ENCODE measurements around the gene ZNF160.
"Not testable (repeated sequence)": the region's sequence is repeated elsewhere in the genome, so short reads cannot be mapped to it uniquely, and the experiment has no call there.

Gene ZNF160

DNA sequence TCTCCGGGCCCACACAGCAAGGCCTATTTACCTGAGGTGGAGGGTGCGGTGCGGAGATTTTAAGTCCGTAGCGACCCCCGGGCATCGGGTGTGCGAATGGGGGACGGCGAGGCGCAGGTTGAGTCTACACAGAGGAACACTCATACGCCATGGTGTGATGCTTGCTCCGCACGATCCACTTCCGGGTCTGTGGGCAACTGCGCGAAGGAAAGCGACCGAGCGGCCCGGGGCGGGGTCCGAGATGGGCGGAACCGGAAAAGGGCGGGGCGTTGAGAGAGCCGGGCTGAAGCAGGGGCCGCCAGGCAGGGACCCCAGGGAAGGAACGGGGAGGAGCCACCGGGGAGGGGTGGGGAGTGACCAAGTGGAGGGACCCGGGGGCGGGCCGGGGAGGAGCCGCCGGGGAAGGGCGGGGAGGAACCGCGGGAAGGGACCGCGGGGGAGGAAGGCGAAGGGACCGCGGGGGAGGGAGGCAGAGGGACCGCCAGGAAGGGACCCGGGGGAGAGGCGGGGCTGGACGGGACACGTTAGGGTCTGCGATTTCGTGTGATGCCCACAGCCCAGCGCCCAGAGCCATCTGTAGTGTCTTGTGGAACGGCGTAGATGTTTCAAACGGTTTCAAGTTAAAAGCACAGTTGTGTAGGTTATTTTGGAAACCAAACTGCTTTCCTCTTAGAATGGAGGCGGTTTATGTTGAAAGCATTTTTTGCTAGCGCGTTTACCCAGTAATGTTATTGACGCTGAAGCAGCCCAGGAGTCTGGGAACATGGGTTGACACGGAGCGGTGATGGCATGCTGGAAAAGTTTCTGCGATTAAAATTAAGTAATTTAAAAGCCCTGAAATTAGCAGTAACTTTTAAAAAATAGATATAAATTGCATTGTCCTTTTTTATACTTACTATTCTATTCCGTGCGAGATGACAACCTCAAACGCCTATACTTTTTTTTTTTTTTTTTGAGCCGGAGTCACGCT is at the start of gene ZNF160:
ZNF160 (minus strand) TSS at position 189 of the 970 bp plus-strand sequence. CDS start 17,146 bp downstream, outside the sequence.
- DNase-seq (ENCODE audit: low read depth): peak; percentile 100

DNA sequence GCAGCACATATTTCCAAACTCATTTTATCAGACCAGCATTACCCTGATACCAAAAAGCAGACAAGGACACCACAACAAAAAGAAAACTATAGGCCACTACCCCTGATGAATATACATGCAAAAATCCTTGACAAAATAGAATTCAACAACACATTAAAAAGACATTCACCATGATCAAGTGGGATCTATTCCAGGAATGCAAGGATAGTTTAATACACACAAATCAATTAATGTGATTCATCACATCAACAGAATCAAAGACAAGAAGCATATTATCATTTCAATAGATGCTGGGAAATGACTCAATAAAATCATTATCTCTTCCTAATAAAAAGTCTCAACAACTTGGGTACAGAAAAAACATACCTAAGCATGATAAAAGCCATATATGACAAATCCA is 44.4 kb upstream of the ZNF160 start:
- no peak for DNase-seq (ENCODE audit: low read depth)

DNA sequence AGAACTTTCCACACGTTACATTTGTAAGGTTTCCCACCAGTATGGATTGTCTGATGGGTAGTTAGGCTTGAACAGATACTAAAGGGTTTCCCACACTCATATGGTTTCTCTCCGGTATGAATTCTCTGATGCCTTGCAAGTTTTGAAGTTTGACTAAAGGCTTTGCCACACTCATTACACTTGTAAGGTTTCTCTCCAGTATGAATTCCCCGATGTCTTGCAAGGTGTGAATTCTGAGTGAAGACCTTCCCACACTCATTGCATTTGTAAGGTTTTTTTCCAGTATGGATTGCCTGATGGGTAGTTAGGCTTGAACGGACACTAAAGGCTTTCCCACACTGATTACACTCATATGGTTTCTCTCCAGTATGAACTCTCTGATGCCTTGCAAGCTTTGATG is 37.1 kb upstream of the ZNF160 start:
- DNase-seq (ENCODE audit: low read depth): no peak

DNA sequence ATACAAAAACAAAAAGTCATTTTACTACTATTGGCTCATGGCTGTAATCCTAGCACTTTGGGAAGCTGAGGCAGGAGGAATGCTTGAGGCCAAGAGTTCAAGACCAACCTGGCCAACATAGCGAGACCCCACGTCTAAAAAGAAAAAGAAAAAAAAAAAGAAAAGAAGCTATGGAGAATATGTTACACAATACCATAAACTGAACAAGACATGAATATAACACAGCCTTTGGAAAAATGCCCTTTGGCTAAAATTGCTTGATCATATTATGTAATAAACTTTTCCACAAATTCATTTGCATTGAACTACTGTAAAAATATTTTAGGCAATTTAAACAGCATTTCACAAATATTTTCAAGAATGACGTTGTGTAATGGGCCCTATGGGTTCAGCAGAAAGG is 33.2 kb upstream of the ZNF160 start:
- no peak for DNase-seq (ENCODE audit: low read depth)

DNA sequence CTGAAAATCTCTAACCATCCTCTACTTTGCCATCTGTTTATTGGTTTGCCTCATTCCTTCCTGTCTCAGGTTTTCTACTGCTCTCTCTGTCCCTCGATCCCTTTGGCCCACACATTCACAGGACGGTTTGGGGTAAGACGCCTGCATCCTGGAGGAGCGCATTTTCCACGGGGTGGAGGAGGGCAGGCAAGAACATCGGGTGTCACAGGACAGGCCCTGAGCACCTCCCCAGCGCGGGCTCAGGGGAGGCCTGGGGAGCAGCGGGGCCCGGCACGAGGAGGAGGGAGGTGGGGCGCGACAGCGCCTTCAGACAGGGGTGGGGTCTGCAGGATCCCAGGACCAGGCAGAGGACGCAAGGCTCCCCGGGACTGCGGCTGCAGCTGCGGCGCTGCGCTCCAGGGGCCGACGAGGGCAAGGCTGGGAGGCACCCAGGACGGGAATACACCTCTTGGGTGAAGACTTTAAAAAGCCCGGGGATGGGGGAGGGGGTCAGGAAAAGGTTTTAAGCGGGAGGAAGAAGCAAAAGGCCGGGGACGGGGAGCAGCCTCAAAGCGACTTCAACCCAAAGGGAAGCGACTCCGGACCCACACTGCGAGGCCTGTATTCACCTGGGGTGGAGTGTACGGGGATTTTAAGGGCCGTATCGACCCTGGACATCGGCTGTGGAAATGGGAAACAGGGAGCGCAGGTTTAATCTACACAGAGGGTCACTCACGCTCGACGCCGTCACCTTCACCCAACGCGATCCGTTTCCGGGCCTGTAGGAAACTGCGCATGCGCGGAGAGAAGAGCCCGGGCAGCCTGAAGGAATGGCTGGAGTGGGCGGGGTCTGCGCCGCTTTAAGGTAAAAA is 29.1 kb upstream of the ZNF160 start, which contains the start of gene ZNF415:
ZNF415 (minus strand) TSS at position 770 of the 851 bp plus-strand sequence. CDS start 10,234 bp downstream, outside the sequence.
- peak; percentile 10 for DNase-seq (ENCODE audit: low read depth)

DNA sequence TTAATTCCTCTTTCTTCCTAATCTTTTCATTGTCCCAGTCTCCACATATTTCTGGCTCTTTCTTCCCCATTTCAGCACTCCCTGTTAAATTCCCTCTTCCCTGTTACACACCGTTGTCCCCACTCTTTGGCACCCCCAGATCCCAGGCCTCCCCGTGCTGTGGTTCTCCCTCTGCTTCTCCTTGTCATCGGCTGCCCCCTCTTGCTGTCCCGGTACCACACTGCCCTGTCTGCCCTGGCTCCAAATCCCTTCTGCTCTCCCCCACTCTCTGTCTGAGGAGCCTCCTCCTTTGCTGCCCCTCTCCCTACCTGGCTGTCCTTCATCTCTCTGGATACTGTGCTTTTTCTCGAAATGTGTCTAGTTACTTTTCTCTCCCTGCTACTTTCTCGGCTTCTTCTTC is 28.5 kb upstream of the ZNF160 start:
- no peak for DNase-seq (ENCODE audit: low read depth)

DNA sequence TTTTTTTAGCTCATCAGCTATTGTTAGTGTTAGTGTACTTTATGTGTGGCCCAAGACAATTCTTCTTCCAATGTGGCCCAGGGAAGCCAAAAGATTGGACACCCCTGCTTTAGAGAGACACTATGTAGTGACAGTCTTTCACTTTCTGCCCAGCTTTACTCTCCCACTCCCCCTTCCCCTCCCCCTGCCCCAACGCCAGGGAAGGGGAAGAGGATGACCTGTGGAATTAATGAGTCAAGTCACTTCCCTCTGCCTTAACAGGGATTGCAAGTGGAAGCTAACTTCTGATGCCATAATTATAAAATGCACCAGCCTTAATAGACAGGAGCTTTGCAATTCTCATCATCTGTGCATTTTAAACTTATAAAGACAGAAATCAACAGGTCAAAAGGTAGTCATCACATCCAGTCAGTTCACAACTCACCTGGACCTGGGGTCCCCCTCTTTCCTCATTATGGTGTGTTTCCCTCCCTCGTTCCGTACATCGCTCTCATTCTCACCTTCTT is 27.9 kb upstream of the ZNF160 start:
- DNase-seq (ENCODE audit: low read depth): no peak

DNA sequence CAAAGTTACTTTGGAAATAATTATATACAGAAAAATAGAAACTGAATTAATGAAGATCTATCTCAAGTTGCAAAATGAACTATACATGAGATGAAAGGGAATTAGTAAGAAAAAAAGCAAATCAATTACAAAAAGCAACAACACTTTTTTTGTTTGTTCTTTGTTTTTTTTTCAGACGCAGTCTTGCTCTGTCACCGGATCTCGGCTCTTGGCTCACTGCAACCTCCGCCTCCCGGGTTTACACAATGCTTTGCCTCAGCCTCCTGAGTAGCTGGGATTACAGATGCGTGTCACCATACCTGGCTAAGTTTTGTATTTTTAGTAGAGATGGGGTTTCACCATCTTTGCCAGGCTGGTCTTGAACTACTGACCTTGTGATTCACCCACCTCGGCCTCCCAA is 27.3 kb upstream of the ZNF160 start:
- no peak for DNase-seq (ENCODE audit: low read depth)

DNA sequence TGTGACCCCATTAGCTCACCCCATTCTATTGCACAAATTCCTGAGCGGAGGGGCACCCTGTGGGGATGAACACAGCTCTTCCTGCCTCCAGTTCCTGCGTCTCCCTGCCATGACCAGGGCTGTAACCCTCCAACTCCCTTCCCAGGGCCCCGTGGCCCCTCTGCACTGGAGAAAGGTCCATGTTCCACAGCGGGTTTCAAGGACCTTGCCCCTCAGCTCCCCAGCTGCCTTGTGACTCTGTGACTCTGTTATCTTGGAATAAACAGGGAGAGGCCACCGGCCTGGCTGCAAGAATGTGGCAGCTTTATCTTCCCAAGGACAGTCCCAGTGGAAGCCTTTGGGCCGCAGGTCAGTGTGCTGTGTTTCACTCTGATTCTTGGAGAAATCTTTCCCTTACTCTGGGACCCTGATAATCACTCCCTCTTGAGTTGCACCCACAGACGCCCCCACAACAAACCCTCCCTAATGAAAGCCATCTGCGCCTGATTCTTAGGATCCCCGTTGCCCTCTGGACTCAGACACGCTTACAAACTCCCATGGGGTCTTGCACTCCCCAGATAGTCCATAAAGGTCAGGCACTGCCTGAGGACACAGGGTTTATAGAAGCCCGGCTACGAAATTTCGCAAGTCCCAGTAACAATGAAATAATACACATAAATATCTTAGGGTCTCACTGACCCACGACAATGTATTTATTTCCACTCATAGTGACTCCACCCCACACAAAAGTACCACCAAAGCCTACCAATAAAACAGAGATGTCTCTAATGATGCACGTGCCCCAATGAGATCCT is 23.7 kb upstream of the ZNF160 start:
- not testable (repeated sequence) for DNase-seq (ENCODE audit: low read depth)

DNA sequence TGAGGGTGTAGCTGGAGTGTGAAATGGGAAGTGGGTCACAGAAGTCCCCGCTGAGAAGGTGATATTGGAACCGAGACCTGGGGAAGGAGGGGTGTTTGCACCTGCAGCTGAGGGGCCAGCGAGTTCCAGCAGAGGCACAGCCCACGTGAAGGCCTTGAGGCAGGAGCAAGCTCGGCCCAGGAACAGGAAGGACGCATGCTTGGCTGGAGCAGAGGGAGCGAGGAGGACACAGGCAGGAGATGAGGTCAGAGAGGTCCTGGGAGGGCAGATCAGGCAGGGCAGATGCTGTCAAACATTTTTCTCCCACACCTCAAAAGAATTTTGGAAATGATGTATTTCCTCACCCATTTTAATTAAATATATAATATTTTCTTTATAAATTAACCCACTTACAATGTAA is 20.2 kb upstream of the ZNF160 start:
- no peak for DNase-seq (ENCODE audit: low read depth)

DNA sequence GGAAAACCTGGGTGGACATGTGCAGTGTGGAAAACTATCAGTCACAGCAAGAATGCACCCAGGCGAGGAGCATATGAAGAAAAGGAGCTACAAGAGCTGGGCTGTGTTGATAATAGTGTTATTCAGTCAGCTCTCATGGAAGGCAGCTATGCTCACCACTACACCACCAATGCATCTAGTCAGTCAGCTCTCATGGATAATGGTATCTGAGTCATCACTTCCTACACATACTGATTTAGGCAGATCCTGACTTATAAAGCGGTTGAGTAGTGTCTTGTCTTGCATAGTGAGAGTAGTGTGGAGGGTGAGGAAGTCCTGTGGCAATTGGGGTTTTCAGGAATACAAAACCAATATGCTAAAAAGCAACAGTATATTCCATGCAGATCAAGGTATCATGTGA is 9.1 kb upstream of the ZNF160 start:
- DNase-seq (ENCODE audit: low read depth): no peak

DNA sequence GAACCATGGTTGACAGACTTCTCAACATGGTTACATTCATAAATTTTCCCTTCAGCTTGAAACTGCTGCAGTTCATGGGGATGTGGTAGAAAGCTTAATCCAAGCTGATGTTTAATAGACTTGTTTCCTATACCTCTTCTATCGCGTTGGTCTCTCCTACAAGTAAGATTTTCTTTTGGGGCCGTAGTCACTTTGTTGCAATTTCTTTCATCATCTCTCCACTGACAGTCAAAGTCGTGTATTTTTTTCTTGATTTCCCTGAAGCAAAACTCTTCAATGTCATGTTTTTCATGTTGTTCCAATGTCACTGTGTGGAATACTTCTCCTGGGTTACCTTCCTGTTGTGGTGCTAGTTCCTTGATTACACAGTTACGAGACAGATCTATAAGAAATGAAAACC is 6.3 kb upstream of the ZNF160 start:
- DNase-seq (ENCODE audit: low read depth): no peak

DNA sequence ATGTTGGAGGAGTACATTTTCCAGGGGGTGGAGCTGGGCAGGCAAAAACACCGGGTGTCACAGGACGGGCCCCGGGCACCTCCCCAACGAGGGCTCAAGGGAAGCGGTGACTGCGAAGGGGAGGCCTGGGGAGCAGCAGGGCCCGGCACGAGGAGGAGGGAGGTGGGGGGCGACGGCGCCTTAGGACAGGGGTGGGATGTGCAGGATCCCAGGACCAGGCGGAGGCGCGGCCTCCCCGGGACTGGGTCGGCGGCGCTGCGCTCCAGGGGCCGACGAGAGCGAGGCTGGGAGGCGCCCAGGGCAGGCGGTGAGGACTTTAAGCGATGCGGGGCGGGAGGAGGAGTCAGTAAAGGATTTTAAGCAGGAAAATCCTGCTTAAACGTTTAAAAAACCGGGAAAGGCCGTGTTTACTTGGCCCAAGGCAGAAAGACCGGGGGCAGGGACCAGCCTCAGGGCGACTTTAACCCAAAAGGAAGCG is 427 bp downstream of the ZNF160 start:
- no peak for DNase-seq (ENCODE audit: low read depth)

DNA sequence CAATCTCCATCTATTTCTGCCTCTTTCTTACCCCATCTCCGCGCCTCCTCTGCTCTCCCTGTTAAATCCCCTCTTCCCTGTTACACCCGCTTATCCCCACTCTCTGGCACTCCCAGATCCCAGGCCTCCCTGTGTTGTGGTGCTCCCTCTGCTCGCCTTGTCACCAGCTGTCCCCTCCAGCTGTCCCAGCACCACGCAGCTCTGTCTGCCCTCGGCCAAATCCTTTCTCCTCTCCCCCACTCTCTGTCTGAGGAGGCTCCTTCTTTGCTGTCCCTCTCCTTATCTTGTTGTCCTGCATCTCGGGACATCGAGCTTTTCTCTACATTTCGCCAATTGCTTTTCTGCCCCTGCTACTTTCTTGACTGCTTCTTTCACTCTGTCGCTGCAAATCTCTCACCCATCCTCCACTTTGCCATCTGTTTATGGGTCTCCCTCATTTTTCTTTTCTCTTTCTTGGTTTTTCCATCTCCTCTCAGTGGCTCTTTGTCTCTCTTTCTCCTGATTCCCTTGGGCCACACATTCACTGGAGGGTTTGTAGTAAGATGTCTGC is 941 bp downstream of the ZNF160 start:
- no peak for DNase-seq (ENCODE audit: low read depth)

DNA sequence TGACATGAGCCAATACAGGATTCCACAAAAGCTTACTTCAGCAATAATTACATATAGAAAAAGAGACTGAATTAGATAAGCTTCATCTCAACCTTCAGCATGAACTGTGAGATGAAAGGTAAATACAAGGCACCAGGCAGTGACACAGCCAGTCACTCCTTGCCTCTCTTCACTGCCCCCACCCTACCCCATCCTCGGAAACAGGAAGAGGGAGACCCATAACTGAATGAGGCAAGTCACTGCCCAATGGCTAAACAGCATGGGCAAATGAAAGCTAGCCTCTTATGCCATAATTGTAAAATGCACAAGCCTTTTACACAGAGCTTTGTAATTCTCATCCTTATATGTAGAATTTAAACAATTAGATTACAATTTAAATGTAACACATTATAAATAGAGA is 1.7 kb downstream of the ZNF160 start:
- DNase-seq (ENCODE audit: low read depth): no peak

DNA sequence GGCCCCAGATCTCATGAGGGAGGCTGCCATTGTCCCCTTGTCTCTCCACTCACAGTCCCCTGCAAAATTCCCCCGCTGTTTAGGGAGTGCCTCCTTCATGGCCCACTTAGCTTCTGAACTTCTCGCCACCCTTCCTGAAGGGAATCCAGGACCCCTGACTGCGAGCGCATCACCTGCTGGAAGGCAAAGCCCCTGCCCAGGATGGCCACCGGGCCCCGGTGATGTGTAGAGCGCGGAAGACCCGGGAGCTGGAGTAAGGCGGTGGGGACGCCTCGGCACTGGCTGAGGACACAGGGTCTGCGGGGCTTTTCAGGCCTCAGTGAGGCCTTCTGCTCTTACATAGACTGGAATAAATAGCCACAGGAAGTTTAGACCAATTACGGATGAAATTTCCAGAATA is 4.7 kb downstream of the ZNF160 start:
- DNase-seq (ENCODE audit: low read depth): not testable (repeated sequence)

DNA sequence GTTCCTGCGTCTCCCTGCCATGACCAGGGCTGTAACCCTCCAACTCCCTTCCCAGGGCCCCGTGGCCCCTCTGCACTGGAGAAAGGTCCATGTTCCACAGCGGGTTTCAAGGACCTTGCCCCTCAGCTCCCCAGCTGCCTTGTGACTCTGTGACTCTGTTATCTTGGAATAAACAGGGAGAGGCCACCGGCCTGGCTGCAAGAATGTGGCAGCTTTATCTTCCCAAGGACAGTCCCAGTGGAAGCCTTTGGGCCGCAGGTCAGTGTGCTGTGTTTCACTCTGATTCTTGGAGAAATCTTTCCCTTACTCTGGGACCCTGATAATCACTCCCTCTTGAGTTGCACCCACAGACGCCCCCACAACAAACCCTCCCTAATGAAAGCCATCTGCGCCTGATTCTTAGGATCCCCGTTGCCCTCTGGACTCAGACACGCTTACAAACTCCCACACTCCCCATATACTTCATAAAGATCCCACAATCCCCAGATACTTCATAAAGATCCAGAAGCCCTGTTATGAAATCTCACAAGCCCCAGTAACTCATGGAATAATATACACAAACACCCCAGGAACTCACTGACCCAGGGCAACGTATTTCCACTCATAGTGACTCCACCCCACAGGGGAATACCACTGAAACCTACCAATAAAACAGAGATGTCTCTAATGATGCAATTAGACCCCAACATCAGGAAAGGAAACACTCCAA is 6.1 kb downstream of the ZNF160 start:
- not testable (repeated sequence) for DNase-seq (ENCODE audit: low read depth)

DNA sequence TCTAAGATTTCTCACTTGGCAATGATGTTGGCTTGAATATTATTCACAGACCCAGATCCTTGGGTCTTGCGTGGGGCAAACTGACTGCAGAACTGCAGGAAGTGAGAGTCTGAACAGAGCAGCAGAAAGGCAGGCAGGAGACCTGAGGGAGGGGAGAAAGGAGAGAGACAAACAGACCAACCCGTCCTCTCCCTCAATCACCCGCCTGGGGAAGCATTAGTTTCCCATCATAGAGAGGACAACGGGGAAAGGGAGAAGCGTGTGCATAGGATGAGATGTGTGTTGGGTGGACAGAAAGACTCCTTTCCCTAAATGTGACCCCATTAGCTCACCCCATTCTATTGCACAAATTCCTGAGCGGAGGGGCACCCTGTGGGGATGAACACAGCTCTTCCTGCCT is 6.6 kb downstream of the ZNF160 start:
- DNase-seq (ENCODE audit: low read depth): not testable (repeated sequence)

DNA sequence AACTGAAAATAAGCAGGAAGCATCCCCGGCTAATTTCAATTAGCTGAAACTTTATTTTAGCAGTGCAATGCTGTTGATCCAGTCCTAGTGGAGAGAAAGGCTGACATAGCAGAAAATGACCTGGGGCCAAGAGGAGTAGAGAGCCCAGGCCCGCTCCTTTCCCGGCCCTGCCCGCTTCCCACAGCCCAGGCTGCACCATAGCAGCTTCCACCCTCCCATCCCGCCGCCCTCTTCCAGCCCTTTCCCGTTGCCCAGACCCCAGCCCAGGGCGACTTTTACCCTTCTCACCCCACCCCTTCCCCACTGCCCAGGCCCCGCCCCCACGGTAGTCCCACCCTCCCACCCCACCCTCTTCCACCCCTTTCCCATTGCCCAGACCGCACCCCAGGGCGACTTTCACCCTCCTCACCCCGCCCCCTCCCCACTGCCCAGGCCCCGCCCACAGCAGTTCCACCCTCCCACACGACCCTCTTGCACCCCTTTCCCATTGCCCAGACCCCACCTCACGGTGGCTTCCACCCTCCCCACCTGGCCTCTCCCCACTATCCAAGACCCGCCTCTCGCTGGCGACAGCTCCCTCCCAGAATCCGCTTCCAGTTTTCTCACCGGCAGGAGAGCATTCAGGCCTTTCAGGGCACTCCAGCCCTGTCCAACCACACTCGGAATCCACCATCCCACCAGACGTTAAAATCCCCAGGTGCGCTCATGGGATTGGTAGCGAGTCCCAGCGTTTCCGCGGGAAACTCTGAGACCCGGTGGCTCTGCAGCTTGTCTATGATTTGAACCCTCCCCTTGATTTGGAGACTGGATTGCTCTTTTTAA is 8.3 kb downstream of the ZNF160 start:
- DNase-seq (ENCODE audit: low read depth): no peak

DNA sequence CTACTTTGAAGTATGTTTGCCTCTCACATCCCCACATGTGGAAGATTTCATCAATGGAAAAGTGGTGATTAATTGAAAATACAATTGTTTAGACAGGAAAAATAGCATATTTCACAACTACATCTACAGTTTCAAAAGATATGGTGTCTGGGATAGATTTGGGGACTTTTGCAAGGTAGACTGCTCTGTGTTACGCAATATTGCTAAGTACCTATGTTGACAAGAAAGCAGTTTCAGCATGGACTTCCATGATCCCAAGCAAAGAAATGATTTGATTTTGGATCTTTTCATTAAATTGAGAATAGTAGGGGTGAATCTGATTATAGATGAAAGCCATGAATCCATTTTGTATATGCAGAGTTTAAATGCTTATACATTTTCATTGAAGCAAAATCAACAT is 10.5 kb downstream of the ZNF160 start:
- no peak for DNase-seq (ENCODE audit: low read depth)
